IPS-15b (cell line): ENCODE data around the gene PPL.

Experiments
- H3K27me3 ChIP-seq: one replicate; pipeline ENCODE4 v1.6.1; 2013; ENCODE audit warnings: low read length; ENCODE audit not compliant: control insufficient read depth, insufficient read depth
- H3K36me3 ChIP-seq: one replicate; pipeline ENCODE4 v1.6.1; 2013; ENCODE audit warnings: low read length; ENCODE audit not compliant: control insufficient read depth, insufficient read depth
- H3K4me1 ChIP-seq: one replicate; pipeline ENCODE4 v1.6.1; 2013; ENCODE audit warnings: mild to moderate bottlenecking, low read length; ENCODE audit not compliant: control insufficient read depth, insufficient read depth
- H3K4me3 ChIP-seq: one replicate; pipeline ENCODE4 v1.5.1; 2013; ENCODE audit warnings: low read depth, low read length
- H3K9ac ChIP-seq: one replicate; pipeline ENCODE4 v1.6.1; 2013; ENCODE audit warnings: low read depth, mild to moderate bottlenecking, low read length
- H3K9me3 ChIP-seq: one replicate; pipeline ENCODE4 v1.6.1; 2013; ENCODE audit warnings: mild to moderate bottlenecking, low read length; ENCODE audit not compliant: control insufficient read depth, insufficient read depth

The PPL gene

DNA sequence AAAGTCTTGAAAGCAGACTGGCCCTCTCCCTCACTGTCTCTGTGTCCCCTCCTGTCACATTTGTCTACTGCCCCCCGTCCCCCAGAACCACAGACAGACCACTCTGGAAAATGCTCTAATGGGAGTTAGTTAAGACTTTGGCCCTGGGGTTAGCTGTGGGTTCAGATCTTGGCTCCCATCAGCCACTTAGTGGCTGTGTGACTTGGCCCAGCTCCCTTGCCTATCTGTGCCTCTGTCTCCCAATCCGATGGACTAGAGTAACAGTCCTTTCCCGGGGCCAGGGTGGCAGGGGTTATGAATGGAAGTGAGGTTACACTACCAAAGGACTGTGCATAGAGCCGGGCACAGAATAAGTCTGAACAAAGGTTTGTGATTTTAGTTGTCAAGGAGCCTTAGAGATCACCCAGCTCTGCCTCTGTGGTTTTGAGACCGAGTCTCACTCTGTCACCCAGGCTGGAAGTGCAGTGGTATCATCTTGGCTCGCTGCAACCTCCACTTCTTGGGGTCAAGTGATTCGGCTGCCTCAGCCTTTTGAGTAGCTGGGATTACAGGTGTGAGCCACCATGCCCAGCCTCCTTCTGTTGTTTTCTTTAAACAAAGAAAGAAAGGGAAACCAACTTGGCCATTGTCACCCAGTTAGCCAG is 23.7 kb downstream of the PPL start:
- Histone ChIP-seq H3K4me3 (no peak overlapping the region), H3K9ac (no peak overlapping the region), H3K27me3 (no peaks in the 10 kb centered on the region), H3K9me3 (no peaks in the 10 kb centered on the region), H3K4me1 (no peaks in the 10 kb centered on the region), H3K36me3 (no peaks in the 10 kb centered on the region)

DNA sequence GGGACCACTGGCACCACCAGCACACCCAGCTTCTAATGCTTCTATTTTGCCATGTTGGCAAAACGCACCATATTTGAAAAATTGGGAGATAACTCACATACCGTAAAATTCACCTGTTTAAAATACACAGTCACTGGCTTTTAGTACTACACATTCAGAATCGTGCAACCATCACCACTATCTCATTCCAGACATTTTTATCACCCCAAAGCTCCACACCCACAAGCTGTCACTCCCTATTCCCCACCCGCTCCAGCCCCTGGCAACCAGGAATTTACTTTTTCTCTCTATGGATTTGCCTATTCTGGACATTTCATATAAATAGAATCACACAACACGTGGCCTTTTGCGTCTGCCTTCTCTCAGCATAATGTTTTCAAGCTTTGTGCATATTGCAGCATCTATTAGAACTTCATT is 25.0 kb downstream of the PPL start:
- no peaks in the 10 kb centered on the region for H3K36me3 ChIP-seq

GRCh38 chr16:4910828-4911227 is 26.1 kb downstream of the PPL start:
- Histone ChIP-seq H3K9ac (no peak overlapping the region), H3K36me3 (no peaks in the 10 kb centered on the region)

More for the DNA sequence above, 25.0 kb downstream of the PPL start:
- no peak overlapping the region for H3K9ac ChIP-seq
- no peaks in the 10 kb centered on the region for H3K27me3 ChIP-seq
- no peaks in the 10 kb centered on the region for H3K9me3 ChIP-seq
- no peak overlapping the region for H3K4me3 ChIP-seq
- no peaks in the 10 kb centered on the region for H3K4me1 ChIP-seq

DNA sequence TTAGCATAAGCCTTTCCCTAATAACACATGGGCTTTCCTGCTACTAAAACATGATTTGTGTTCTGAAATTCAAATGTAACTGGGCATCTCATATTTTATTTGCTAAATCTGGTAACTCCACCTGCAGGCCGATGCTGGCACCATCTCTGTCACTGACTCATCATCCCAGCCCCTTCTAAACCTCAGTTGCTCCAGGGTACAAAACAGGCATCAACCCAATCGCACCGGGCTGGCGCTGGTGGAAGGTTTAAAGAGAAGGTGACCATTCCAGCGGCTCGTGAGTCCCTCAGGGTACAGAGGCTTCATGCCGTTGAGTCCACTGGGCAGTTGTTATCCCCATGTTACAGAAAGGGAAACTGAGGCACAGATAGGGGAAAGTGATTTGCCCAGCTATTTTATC is 27.1 kb downstream of the PPL start:
- H3K4me1 ChIP-seq = no peaks in the 10 kb centered on the region
- no peaks in the 10 kb centered on the region for H3K9me3 ChIP-seq
- no peaks in the 10 kb centered on the region for H3K36me3 ChIP-seq
- H3K27me3 ChIP-seq = no peaks in the 10 kb centered on the region
- no peak overlapping the region for H3K4me3 ChIP-seq
- no peak overlapping the region for H3K9ac ChIP-seq

More at GRCh38 chr16:4910828-4911227, 26.1 kb downstream of the PPL start:
- Histone ChIP-seq H3K4me1 (no peaks in the 10 kb centered on the region), H3K27me3 (no peaks in the 10 kb centered on the region), H3K9me3 (no peaks in the 10 kb centered on the region), H3K4me3 (no peak overlapping the region)

DNA sequence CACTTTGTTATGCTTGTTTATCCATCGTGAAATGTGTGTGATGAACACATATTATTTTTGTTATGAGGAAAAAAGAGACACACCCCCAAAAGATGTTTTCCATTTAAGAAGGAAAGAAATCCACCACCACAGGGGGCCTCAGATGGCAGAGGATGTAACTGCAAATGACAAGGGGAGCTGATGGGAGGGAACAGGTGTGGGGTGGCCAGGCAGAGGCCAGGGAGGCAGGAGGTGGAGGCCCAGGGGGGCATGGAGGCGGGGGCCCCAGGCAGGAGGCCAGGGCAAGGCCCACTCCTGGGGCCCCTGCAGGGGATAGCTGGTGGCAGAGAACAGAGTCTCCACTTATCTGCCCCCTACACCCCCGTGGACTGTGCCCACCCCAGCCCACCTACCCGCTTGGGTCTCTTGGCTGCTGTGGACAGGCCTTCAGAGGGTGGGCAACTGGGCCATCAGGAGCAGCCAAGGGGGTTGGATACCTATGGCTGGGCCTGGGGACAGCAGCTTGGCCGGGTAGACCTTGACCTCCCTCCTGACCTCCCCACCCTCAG is 28.0 kb downstream of the PPL start:
- H3K27me3 ChIP-seq = no peaks in the 10 kb centered on the region
- no peaks in the 10 kb centered on the region for H3K4me1 ChIP-seq
- H3K9me3 ChIP-seq = no peaks in the 10 kb centered on the region
- H3K4me3 ChIP-seq = no peak overlapping the region
- no peak overlapping the region for H3K9ac ChIP-seq
- no peaks in the 10 kb centered on the region for H3K36me3 ChIP-seq

DNA sequence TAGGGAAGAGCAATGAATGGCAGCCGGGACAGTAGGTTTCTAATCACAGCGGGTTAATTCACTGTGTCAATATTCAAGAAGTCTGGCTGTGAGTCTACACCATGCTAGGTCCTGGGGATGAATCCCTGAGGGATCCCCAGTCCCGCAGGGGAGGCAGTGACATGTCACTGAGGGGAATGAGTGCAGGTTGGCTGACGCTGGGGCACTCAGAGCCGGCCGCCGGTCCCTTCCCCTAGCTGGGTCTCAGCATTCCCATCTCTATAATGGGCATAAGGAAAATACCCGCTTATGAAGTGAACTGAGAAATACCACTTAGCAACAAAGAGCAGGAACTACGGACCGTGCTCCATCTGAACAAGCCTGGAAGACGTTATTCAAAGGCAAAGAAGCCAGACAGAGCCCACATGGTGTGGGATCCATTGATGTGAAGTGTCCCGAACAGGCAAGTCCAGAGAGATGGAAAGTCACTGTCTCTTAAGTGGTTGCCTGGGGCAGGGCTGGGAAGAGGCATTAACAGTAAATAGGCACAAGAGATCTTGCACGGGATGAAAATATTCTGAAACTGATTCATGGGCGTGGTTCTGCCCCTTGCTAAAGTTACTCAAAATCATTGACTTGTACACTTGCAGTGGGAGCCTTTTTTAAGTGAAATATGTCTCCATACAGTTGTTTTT is 31.9 kb downstream of the PPL start:
- Histone ChIP-seq H3K4me3 (no peak overlapping the region), H3K9ac (no peak overlapping the region), H3K4me1 (no peaks in the 10 kb centered on the region), H3K36me3 (peaks cover 19% of the 10 kb centered on the region), H3K27me3 (no peaks in the 10 kb centered on the region), H3K9me3 (no peaks in the 10 kb centered on the region)

GRCh38 chr16:4904108-4904941 is 32.6 kb downstream of the PPL start:
- no peaks in the 10 kb centered on the region for H3K9me3 ChIP-seq
- H3K36me3 ChIP-seq = peaks cover 19% of the 10 kb centered on the region
- H3K9ac ChIP-seq = no peak overlapping the region
- no peaks in the 10 kb centered on the region for H3K4me1 ChIP-seq
- no peak overlapping the region for H3K4me3 ChIP-seq
- H3K27me3 ChIP-seq = no peaks in the 10 kb centered on the region

DNA sequence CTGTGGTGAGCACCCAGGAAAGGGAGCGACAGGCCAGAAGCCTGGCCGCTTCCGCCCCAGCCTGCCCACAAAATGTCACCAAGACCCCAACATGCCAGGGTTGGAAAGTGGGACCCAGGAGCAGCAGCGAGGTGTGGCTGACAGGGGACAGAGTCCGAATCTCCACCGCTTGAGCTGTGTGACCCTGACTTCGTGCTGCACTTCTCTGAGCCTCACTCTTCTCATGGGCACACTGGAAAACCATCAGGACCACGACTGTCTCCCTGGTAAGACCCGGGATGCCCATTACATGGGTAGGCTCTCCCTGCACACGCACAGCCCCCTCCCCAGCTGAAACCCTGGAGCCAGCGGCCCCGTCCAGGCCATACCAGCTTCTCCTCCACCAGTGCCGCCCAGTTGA is 34.9 kb downstream of the PPL start:
- Histone ChIP-seq H3K27me3 (no peaks in the 10 kb centered on the region), H3K4me3 (no peak overlapping the region), H3K9ac (no peak overlapping the region), H3K36me3 (peaks cover 29% of the 10 kb centered on the region), H3K9me3 (no peaks in the 10 kb centered on the region), H3K4me1 (no peaks in the 10 kb centered on the region)

GRCh38 chr16:4900750-4901149 is 36.2 kb downstream of the PPL start:
- Histone ChIP-seq H3K27me3 (no peaks in the 10 kb centered on the region), H3K9me3 (no peaks in the 10 kb centered on the region), H3K4me1 (no peaks in the 10 kb centered on the region), H3K9ac (no peak overlapping the region), H3K4me3 (no peak overlapping the region), H3K36me3 (peaks cover 32% of the 10 kb centered on the region)

DNA sequence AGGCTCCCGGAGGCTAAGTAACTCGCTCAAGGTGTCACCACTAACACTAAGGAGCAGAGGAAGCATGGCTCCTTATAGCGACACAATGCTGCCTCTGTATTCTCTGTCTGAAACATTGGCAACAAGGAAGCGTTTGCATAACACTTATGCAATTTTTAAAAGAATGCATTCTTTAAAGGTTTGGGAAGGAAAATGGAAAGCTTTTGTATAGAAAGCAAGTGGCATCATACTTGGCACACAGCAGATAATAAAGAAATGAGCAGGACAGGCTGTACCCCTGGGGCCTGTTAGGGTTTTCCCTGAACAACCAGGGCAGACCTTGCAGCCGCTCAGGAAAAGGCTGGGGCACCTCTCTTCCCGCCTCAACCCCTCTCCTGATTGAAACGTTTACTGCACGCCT is 36.9 kb downstream of the PPL start:
- Histone ChIP-seq H3K9ac (no peak overlapping the region), H3K36me3 (peaks cover 39% of the 10 kb centered on the region)

GRCh38 chr16:4899474-4899846 is 37.5 kb downstream of the PPL start:
- H3K9ac ChIP-seq = no peak overlapping the region
- no peaks in the 10 kb centered on the region for H3K27me3 ChIP-seq
- H3K9me3 ChIP-seq = no peaks in the 10 kb centered on the region
- no peak overlapping the region for H3K4me3 ChIP-seq
- H3K36me3 ChIP-seq = peaks cover 45% of the 10 kb centered on the region
- H3K4me1 ChIP-seq = no peaks in the 10 kb centered on the region

More for the DNA sequence above, 36.9 kb downstream of the PPL start:
- H3K4me1 ChIP-seq = no peaks in the 10 kb centered on the region
- H3K9me3 ChIP-seq = no peaks in the 10 kb centered on the region
- H3K4me3 ChIP-seq = no peak overlapping the region
- no peaks in the 10 kb centered on the region for H3K27me3 ChIP-seq
